HG03103 (cell line): ENCODE data around the gene TMEM140.
A peak's percentile ranks its signal among the peaks of the same experiment; 100 is the strongest.
"Not testable (repeated sequence)": the region's sequence is repeated elsewhere in the genome, so short reads cannot be mapped to it uniquely, and the experiment has no call there.

Experiments used
- ATAC-seq: cut with Tn5 transposase; IDR thresholded peaks from one replicate; pipeline ENCODE4 v1.9.1; 2021; ENCODE audit warnings: low read depth; ENCODE audit not compliant: unreplicated experiment

Gene TMEM140

GRCh38 chr7:135158141-135158655 lies 10.3 kb downstream of the TMEM140 start:
- no peak for ATAC-seq

GRCh38 chr7:135158874-135159273 lies 11.0 kb downstream of the TMEM140 start:
- no peak for ATAC-seq

GRCh38 chr7:135159359-135160085 lies 11.7 kb downstream of the TMEM140 start:
- ATAC-seq, result no peak

GRCh38 chr7:135160098-135160857 lies 12.4 kb downstream of the TMEM140 start:
- no peak for ATAC-seq

- ATAC-seq, result no peak
Observed at GRCh38 chr7:135160858-135161653, 13.2 kb downstream of the TMEM140 start.

- ATAC-seq, result no peak
Observed at GRCh38 chr7:135161669-135162068, 13.8 kb downstream of the TMEM140 start.

GRCh38 chr7:135162382-135163001 lies 14.6 kb downstream of the TMEM140 start:
- ATAC-seq, result no peak

- ATAC-seq, result no peak
Observed at GRCh38 chr7:135164357-135165061, 16.6 kb downstream of the TMEM140 start.

- ATAC-seq, result no peak
Observed at GRCh38 chr7:135165862-135166261, 18.0 kb downstream of the TMEM140 start.

GRCh38 chr7:135166338-135166990 lies 18.6 kb downstream of the TMEM140 start:
- no peak for ATAC-seq

- ATAC-seq, result no peak
Observed at GRCh38 chr7:135167365-135167917, 19.6 kb downstream of the TMEM140 start.

- no peak for ATAC-seq
Observed at GRCh38 chr7:135168001-135168400, 20.1 kb downstream of the TMEM140 start.

- ATAC-seq, result no peak
Observed at GRCh38 chr7:135168489-135169140, 20.7 kb downstream of the TMEM140 start.

GRCh38 chr7:135169141-135169963 lies 21.5 kb downstream of the TMEM140 start:
- peak; percentile 48 for ATAC-seq

- ATAC-seq, result no peak
Observed at GRCh38 chr7:135169964-135170273, 22.0 kb downstream of the TMEM140 start.

- peak; percentile 63 for ATAC-seq
Observed at GRCh38 chr7:135170274-135170997, 22.6 kb downstream of the TMEM140 start, which contains the start of gene CYREN. TSS of gene CYREN (minus strand) at chr7:135170707. CDS start at chr7:135168922, 1,785 bp downstream.

GRCh38 chr7:135170998-135171481 lies 23.2 kb downstream of the TMEM140 start:
- not testable (repeated sequence) for ATAC-seq
